ENCODE measurements around the gene BMP6. TPM values are rescaled to one million over a fixed set of nuclear protein-coding genes. Genes with fewer than 3 reads are reported as not detected.
"Not testable (repeated sequence)": the region's sequence is repeated elsewhere in the genome, so short reads cannot be mapped to it uniquely, and the experiment has no call there.

Gene BMP6
- total and polyA plus RNA-seq, 2 donors (not counting 3 experiments of a cell fraction or from before 2014, with no cell fraction given): 221 to 276 TPM

GRCh38 chr6:7897461-7898192 lies 171.7 kb downstream of the BMP6 start:
- no peaks in the 10 kb centered on the region for H3K9me3 ChIP-seq (replicated peaks; ENCODE audit: control insufficient read depth, insufficient read depth, low read length)
- POLR2A ChIA-PET: no interaction called here
- H3K9me1 ChIP-seq (replicated peaks; ENCODE audit: control insufficient read depth, extremely low read depth, insufficient read depth, low read length): no peaks in the 10 kb centered on the region
- TSS peak; percentile 0 for BruUV-seq (replicated peaks)
- TF ChIP-seq POLR2AphosphoS5 (IDR thresholded peaks at IDR 0.05; ENCODE audit: insufficient read depth, low read depth, low read length): peak; percentile 36
- no peak for TF ChIP-seq POLR2A (IDR thresholded peaks at IDR 0.05; ENCODE audit: low read depth, low read length)
- no peak for TF ChIP-seq MYC (IDR thresholded peaks at IDR 0.05; ENCODE audit: low read depth, low read length)
- CTCF ChIA-PET: interaction anchor here (1.3 to 9.0 kb wide), 5 partner anchors 95 to 175 kb away, joined by 3 to 78 read pairs (median 17); no protein-coding TSS in a partner anchor
- H3K36me3 ChIP-seq (ENCODE audit: control insufficient read depth in 2 of 2, extremely low read depth in 1 of 2, insufficient read depth in 2 of 2, low read length in 2 of 2): peaks cover 85 to 88% of the 10 kb centered on the region in 2 experiments
- H3K79me2 ChIP-seq (ENCODE audit: control insufficient read depth, insufficient read depth, low read length): peaks cover 93% of the 10 kb centered on the region
- no peak overlapping the region for H3K4me2 ChIP-seq (ENCODE audit: insufficient read depth, low read length)
- dilution Hi-C loops (cut with MboI; ENCODE audit: extremely low pct_ligation_motif_present, low sequenced_read_pairs) (loop anchor here (25.0 kb wide), 1 partner anchor 115 kb away; no protein-coding TSS in a partner anchor), intact Hi-C loops (cut with micrococcal nuclease) (no loop called here)
- no peak overlapping the region for H2AFZ ChIP-seq (ENCODE audit: low read depth, low read length)
- peaks cover 82% of the 10 kb centered on the region for H3K4me1 ChIP-seq (ENCODE audit: control insufficient read depth, extremely low read depth, insufficient read depth, low read length)
- no peak for DNase-seq (ENCODE audit: low read depth, low spot score)
- peak overlapping the region; percentile 2 for H3K9ac ChIP-seq (replicated peaks; ENCODE audit: extremely low read depth, insufficient read depth, low read length)
- H4K20me1 ChIP-seq (replicated peaks; ENCODE audit: control insufficient read depth, extremely low read depth, insufficient read depth, low read length): peaks cover 3% of the 10 kb centered on the region
- no peaks in the 10 kb centered on the region for H3K27me3 ChIP-seq (ENCODE audit: control insufficient read depth in 2 of 2, insufficient read depth in 2 of 2, low read length in 2 of 2)
- H3K27ac ChIP-seq (ENCODE audit: insufficient read depth, low read depth, low read length): peak overlapping the region; percentile 53
- FAIRE-seq: no peak
- H3K4me3 ChIP-seq (replicated peaks in 1 of 3; ENCODE audit: insufficient read depth in 1 of 3, low read depth in 1 of 3, low read length in 3 of 3): no peak overlapping the region

- Histone ChIP-seq H3K27ac (ENCODE audit: insufficient read depth, low read depth, low read length) (peak overlapping the region; percentile 36), H3K36me3 (ENCODE audit: control insufficient read depth in 2 of 2, extremely low read depth in 1 of 2, insufficient read depth in 2 of 2, low read length in 2 of 2) (peaks cover 85 to 88% of the 10 kb centered on the region in 2 experiments), H3K4me1 (ENCODE audit: control insufficient read depth, extremely low read depth, insufficient read depth, low read length) (peaks cover 88% of the 10 kb centered on the region), H3K79me2 (ENCODE audit: control insufficient read depth, insufficient read depth, low read length) (peaks cover 94% of the 10 kb centered on the region)
- H3K27me3 ChIP-seq (ENCODE audit: control insufficient read depth in 2 of 2, insufficient read depth in 2 of 2, low read length in 2 of 2); FAIRE-seq; intact Hi-C loops (cut with micrococcal nuclease); H3K4me2 ChIP-seq (ENCODE audit: insufficient read depth, low read length); H4K20me1 ChIP-seq (replicated peaks; ENCODE audit: control insufficient read depth, extremely low read depth, insufficient read depth, low read length); H3K9me1 ChIP-seq (replicated peaks; ENCODE audit: control insufficient read depth, extremely low read depth, insufficient read depth, low read length); H3K9ac ChIP-seq (replicated peaks; ENCODE audit: extremely low read depth, insufficient read depth, low read length); H3K9me3 ChIP-seq (replicated peaks; ENCODE audit: control insufficient read depth, insufficient read depth, low read length); H3K4me3 ChIP-seq (replicated peaks in 1 of 3; ENCODE audit: insufficient read depth in 1 of 3, low read depth in 1 of 3, low read length in 3 of 3); DNase-seq (ENCODE audit: low read depth, low spot score); H2AFZ ChIP-seq (ENCODE audit: low read depth, low read length); BruUV-seq (replicated peaks): not testable (repeated sequence)
- CTCF ChIA-PET: interaction anchor here (1.3 to 9.0 kb wide), 4 partner anchors 94 to 175 kb away, joined by 3 to 78 read pairs (median 20); no protein-coding TSS in a partner anchor
- POLR2A ChIA-PET: interaction anchor here (2.8 kb wide), 1 partner anchor 94 kb away, joined by 11 read pairs; no protein-coding TSS in a partner anchor
- dilution Hi-C loops (cut with MboI; ENCODE audit: extremely low pct_ligation_motif_present, low sequenced_read_pairs): loop anchor here (25.0 kb wide), 1 partner anchor 114 kb away; no protein-coding TSS in a partner anchor
Observed at GRCh38 chr6:7898193-7898586, 172.3 kb downstream of the BMP6 start.

Data from endothelial cell of umbilical vein (primary cell).